Upper lobe of left lung (tissue), 4 donors: ENCODE measurements around the gene SCYGR2.

ENCODE experiments used
- EP300 ChIP-seq, 4 donors: sonication (generic); formaldehyde crosslinking; IDR thresholded peaks; one replicate each; pipeline ENCODE4 v1.5.1; 2017; ENCODE audit warnings: antibody characterized with exemption in 4 of 4, control low read depth in 2 of 4
- POLR2A ChIP-seq, 4 donors: fragments of 450-650 bp; IDR thresholded peaks; one replicate each; pipeline ENCODE4 v1.5.1; 2016 to 2017; ENCODE audit warnings: antibody characterized with exemption in 4 of 4, mild to moderate bottlenecking in 2 of 4
- POLR2AphosphoS5 ChIP-seq, 2 donors: sonication (generic); formaldehyde crosslinking; IDR thresholded peaks; one replicate each; pipeline ENCODE4 v1.5.1; 2017; ENCODE audit warnings: antibody characterized with exemption in 2 of 2
- TF ChIP-seq, protein P1 (sequence below), 6 experiments: fragments of 450-650 bp in 4 of 6; fragments of 200-600 bp in 2 of 6; sonication (generic) in 2 of 6; IDR thresholded peaks; one replicate each; pipeline ENCODE4 v1.5.1; 2016 to 2019; ENCODE audit warnings: antibody characterized with exemption in 6 of 6

DNA sequence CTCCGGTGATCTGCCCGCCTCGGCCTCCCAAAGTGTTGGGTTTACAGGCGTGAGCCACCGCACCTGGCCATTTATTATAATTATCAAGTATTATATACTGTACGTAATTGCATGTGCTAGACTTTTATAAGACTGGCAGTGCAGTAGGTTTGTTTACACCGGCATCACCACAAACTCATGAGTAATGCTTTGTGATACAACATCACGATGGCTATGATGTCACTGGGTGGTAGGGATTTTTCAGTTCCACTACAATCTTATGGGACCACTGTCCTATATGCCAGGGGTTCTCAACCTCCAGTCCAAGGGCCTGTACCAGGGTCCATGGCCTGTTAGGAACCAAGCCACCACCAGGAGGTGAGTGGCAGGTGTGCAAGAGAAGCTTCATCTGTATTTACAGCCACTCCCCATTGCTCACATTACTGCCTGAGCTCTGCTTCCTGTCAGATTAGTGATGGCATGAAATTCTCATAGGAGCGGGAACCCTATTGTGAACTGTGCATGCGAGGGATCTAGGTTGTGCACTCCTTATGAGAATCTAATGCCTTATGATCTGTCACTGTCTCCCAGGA, 28.0 kb downstream of the SCYGR2 start:
- TF ChIP-seq, protein P1, sequence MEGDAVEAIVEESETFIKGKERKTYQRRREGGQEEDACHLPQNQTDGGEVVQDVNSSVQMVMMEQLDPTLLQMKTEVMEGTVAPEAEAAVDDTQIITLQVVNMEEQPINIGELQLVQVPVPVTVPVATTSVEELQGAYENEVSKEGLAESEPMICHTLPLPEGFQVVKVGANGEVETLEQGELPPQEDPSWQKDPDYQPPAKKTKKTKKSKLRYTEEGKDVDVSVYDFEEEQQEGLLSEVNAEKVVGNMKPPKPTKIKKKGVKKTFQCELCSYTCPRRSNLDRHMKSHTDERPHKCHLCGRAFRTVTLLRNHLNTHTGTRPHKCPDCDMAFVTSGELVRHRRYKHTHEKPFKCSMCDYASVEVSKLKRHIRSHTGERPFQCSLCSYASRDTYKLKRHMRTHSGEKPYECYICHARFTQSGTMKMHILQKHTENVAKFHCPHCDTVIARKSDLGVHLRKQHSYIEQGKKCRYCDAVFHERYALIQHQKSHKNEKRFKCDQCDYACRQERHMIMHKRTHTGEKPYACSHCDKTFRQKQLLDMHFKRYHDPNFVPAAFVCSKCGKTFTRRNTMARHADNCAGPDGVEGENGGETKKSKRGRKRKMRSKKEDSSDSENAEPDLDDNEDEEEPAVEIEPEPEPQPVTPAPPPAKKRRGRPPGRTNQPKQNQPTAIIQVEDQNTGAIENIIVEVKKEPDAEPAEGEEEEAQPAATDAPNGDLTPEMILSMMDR (IDR thresholded peaks at IDR 0.05), result no peak
- no peak for TF ChIP-seq POLR2AphosphoS5 (IDR thresholded peaks at IDR 0.05)
- no peak for TF ChIP-seq EP300 (IDR thresholded peaks at IDR 0.05)
- TF ChIP-seq POLR2A (IDR thresholded peaks at IDR 0.05), result no peak
